Caco-2 (cell line): ENCODE measurements around the gene PCDHGB6. TPM values are rescaled to one million over a fixed set of nuclear protein-coding genes. Genes with fewer than 3 reads are reported as not detected.
"Not testable (repeated sequence)": the region's sequence is repeated elsewhere in the genome, so short reads cannot be mapped to it uniquely, and the experiment has no call there.

Experiments used
- BruUV-seq: library from RNA; stranded (reverse); fragments of 400-500 nt; replicated peaks from 2 replicates; lab custom pipeline; 2021; lab: Mats Ljungman, UMichigan
- CTCF ChIA-PET: fragments of 300-600 bp; sonication (Branson Sonifier 250); formaldehyde crosslinking; loops from one replicate; lab custom pipeline; 2022; ENCODE audit warnings: antibody characterized with exemption; lab: Charles Lee
- POLR2A ChIA-PET: fragments of 300-600 bp; sonication (Branson Sonifier 250); formaldehyde crosslinking; loops from one replicate; lab custom pipeline; 2022; ENCODE audit warnings: antibody characterized with exemption; lab: Charles Lee
- DNase-seq, 2 experiments: peaks; one replicate each; pipeline versions ENCODE4 v3.0.0 to v3.0.0-alpha.2; 2020 to 2022
- H3K27me3 ChIP-seq: replicated peaks from 2 replicates; pipeline ENCODE4 v1.6.0; 2011; ENCODE audit warnings: low read length; ENCODE audit not compliant: control insufficient read depth, insufficient read depth
- H3K36me3 ChIP-seq: 2 replicates; pipeline ENCODE4 v1.5.1; 2011; ENCODE audit warnings: low read length; ENCODE audit not compliant: control insufficient read depth, insufficient read depth
- H3K4me1 ChIP-seq: fragments of 250-450 bp; sonication (Bioruptor Pico); 2 replicates; pipeline ENCODE4 v1.5.1; 2020; ENCODE audit warnings: mild to moderate bottlenecking
- H3K4me3 ChIP-seq: 2 replicates; pipeline ENCODE4 v1.5.1; 2011; ENCODE audit warnings: low read depth, mild to moderate bottlenecking, control low read depth, low read length
- H3K9me3 ChIP-seq: fragments of 250-450 bp; sonication (Bioruptor Pico); 2 replicates; pipeline ENCODE4 v1.5.1; 2020; ENCODE audit warnings: mild to moderate bottlenecking, moderate library complexity
- H3K27ac Mint-ChIP-seq: one replicate; pipeline ENCODE4 v1.8.0; 2022; ENCODE audit warnings: mixed read lengths; ENCODE audit not compliant: unreplicated experiment
- H3K27me3 Mint-ChIP-seq: one replicate; pipeline ENCODE4 v1.8.0; 2022; ENCODE audit warnings: mixed read lengths; ENCODE audit not compliant: insufficient read depth, unreplicated experiment
- H3K36me3 Mint-ChIP-seq: one replicate; pipeline ENCODE4 v1.8.0; 2022; ENCODE audit warnings: mild to moderate bottlenecking, mixed read lengths; ENCODE audit not compliant: insufficient read depth, unreplicated experiment
- H3K4me1 Mint-ChIP-seq: one replicate; pipeline ENCODE4 v1.8.0; 2022; ENCODE audit warnings: low read depth, mixed read lengths; ENCODE audit not compliant: unreplicated experiment
- H3K4me3 Mint-ChIP-seq: one replicate; pipeline ENCODE4 v1.8.0; 2022; ENCODE audit warnings: mild to moderate bottlenecking, moderate library complexity, mixed read lengths; ENCODE audit not compliant: unreplicated experiment
- H3K9me3 Mint-ChIP-seq: one replicate; pipeline ENCODE4 v1.8.0; 2022; ENCODE audit warnings: mixed read lengths; ENCODE audit not compliant: unreplicated experiment
- CTCF ChIP-seq, 2 experiments: fragments of 200-600 bp in 1 of 2; IDR thresholded peaks; 1 replicate in 1 of 2; 2 replicates in 1 of 2; pipeline versions ENCODE4 v1.5.1 to v1.8.0; 2011 to 2022; ENCODE audit warnings: antibody characterized with exemption in 1 of 2, control low read depth in 1 of 2, inconsistent platforms in 1 of 2, low read depth in 1 of 2, low read length in 1 of 2, mild to moderate bottlenecking in 1 of 2, moderate library complexity in 1 of 2; ENCODE audit not compliant: insufficient read depth in 1 of 2, severe bottlenecking in 1 of 2, unreplicated experiment in 1 of 2
- intact Hi-C: fragments of 100-400 bp; cut with micrococcal nuclease; formaldehyde crosslinking; loops from one replicate; pipeline ENCODE4 v1.10.0; 2022; ENCODE audit not compliant: unreplicated experiment
- total RNA-seq: library from RNA; stranded (reverse); gene quantifications from 2 replicates; pipeline ENCODE4 v1.2.3, GENCODE V29; 2022

Gene PCDHGB6
- total RNA-seq, 1 experiment from 2014 or later = 2.5 TPM

- CTCF ChIA-PET = no interaction called here
- no peak for DNase-seq
- no peak overlapping the region for H3K27ac Mint-ChIP-seq
- no peaks in the 10 kb centered on the region for H3K27me3 Mint-ChIP-seq
- Histone ChIP-seq H3K36me3 (no peaks in the 10 kb centered on the region), H3K4me1 (no peaks in the 10 kb centered on the region), H3K9me3 (no peaks in the 10 kb centered on the region), H3K4me3 (no peak overlapping the region), H3K27me3 (no peaks in the 10 kb centered on the region)
- no TSS peak for BruUV-seq
- no peaks in the 10 kb centered on the region for H3K36me3 Mint-ChIP-seq
- H3K4me3 Mint-ChIP-seq = no peak overlapping the region
- H3K9me3 Mint-ChIP-seq = peaks cover 19% of the 10 kb centered on the region
- no peak for TF ChIP-seq CTCF (IDR thresholded peaks at IDR 0.05; ENCODE audit: insufficient read depth in 1 of 2, low read depth in 1 of 2, low read length in 1 of 2, severe bottlenecking in 1 of 2, unreplicated experiment in 1 of 2)
- POLR2A ChIA-PET = no interaction called here
- intact Hi-C loops = no loop called here
- no peaks in the 10 kb centered on the region for H3K4me1 Mint-ChIP-seq
These were observed 14.6 kb upstream of the PCDHGB6 start for GRCh38 chr5:141393267-141393666.

- H3K27me3 Mint-ChIP-seq, H3K9me3 Mint-ChIP-seq, H3K36me3 Mint-ChIP-seq, H3K27ac Mint-ChIP-seq, H3K4me1 ChIP-seq, H3K4me3 ChIP-seq, intact Hi-C loops, POLR2A ChIA-PET, H3K4me1 Mint-ChIP-seq, H3K36me3 ChIP-seq, H3K27me3 ChIP-seq, DNase-seq, CTCF ChIA-PET, BruUV-seq, H3K4me3 Mint-ChIP-seq: not testable (repeated sequence)
- H3K9me3 ChIP-seq = peaks cover 12% of the 10 kb centered on the region
These were observed 13.2 kb upstream of the PCDHGB6 start for GRCh38 chr5:141394401-141395187.

GRCh38 chr5:141397756-141398551, 9.9 kb upstream of the PCDHGB6 start, which contains the start of gene PCDHGB5:
Gene PCDHGB5 (plus strand): TSS chr5:141397947. CDS start chr5:141398128, 181 bp downstream.
- not testable (repeated sequence) for H3K4me1 Mint-ChIP-seq, H3K27me3 Mint-ChIP-seq, H3K4me1 ChIP-seq, H3K36me3 Mint-ChIP-seq, H3K36me3 ChIP-seq, H3K27me3 ChIP-seq, BruUV-seq, H3K27ac Mint-ChIP-seq
- peak; percentile 60 to 70 for DNase-seq
- peaks cover 17% of the 10 kb centered on the region for H3K9me3 ChIP-seq
- intact Hi-C loops = loop anchor here (1.0 kb wide), 1 partner anchor 159 kb away; no protein-coding TSS in a partner anchor
- ChIA-PET CTCF (interaction anchor here (0.6 to 2.1 kb wide), 10 partner anchors 9 to 175 kb away, joined by 3 to 17 read pairs (median 5); partner anchors contain the start of genes PCDHB14, PCDHGB1 and PCDHGB3), POLR2A (interaction anchor here (1.3 kb wide), 1 partner anchor 167 kb away, joined by 3 read pairs; no protein-coding TSS in a partner anchor)
- TF ChIP-seq CTCF (IDR thresholded peaks at IDR 0.05; ENCODE audit: insufficient read depth in 1 of 2, low read depth in 1 of 2, low read length in 1 of 2, severe bottlenecking in 1 of 2, unreplicated experiment in 1 of 2) = peak; percentile 58 to 66
- Mint-ChIP-seq H3K4me3 (peak within 1 kb of the TSS; percentile 69), H3K9me3 (peaks cover 11% of the 10 kb centered on the region)
- H3K4me3 ChIP-seq = peak within 1 kb of the TSS; percentile 47
